Neural progenitor cell (in vitro differentiated cells): ENCODE data around the gene MACROH2A1.

Experiments
- CTCF ChIP-seq: fragments of 200-600 bp; sonication (generic); IDR thresholded peaks from 2 replicates; pipeline ENCODE4 v1.5.1; 2017; ENCODE audit warnings: antibody characterized with exemption, mild to moderate bottlenecking
- EZH2 ChIP-seq: fragments of 200-600 bp; sonication (generic); IDR thresholded peaks from 2 replicates; pipeline ENCODE4 v1.6.1; 2017; ENCODE audit warnings: antibody characterized with exemption, mild to moderate bottlenecking, moderate library complexity
- EZH2phosphoT487 ChIP-seq: fragments of 200-600 bp; sonication (generic); IDR thresholded peaks from 2 replicates; pipeline ENCODE4 v1.6.1; 2017; ENCODE audit warnings: antibody characterized with exemption

GRCh38 chr5:135384898-135385297 lies 14.1 kb downstream of the MACROH2A1 start:
- no peak for TF ChIP-seq CTCF
- TF ChIP-seq EZH2: no peak
- TF ChIP-seq EZH2phosphoT487: no peak
